ENCODE data around the gene LBP.
"Not testable (repeated sequence)": the region's sequence is repeated elsewhere in the genome, so short reads cannot be mapped to it uniquely, and the experiment has no call there.

GRCh38 chr20:38395751-38396395 lies 49.6 kb downstream of the LBP start:
- TF ChIP-seq CTCF, POLR2A (IDR thresholded peaks at IDR 0.05): not testable (repeated sequence)
